ENCODE measurements around the gene KRT2.

DNA sequence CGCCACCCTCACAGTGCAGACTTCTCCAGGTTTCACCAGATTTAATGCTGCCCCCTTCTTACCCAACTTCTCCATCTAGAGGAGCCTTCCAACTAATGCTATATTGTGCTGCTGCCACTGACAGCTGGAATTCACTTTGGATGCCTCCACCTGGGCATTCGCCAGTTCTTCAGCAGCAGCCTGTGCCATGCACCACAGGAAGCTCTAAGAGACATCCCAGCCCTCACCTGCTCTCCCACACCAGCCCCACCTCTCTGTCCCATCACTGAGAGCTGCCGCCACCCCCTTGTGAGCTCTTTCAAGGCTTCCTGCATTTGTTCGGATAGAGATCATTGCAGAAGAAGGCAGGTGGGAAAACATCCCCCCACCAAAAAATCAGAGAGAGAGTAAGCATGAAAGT, 4.6 kb upstream of the KRT2 start:
- TF ChIP-seq POLR2AphosphoS5 (IDR thresholded peaks at IDR 0.05): no peak
- no peak for TF ChIP-seq CTCF (IDR thresholded peaks at IDR 0.05)
- TF ChIP-seq POLR2A (IDR thresholded peaks at IDR 0.05): no peak
